ENCODE data around the gene SPAG9.

The SPAG9 gene

GRCh38 chr17:50935221-50935995, 185.3 kb downstream of the SPAG9 start:
- DNase-seq: no peak

GRCh38 chr17:50934672-50935220, 185.9 kb downstream of the SPAG9 start:
- no peak for DNase-seq

DNA sequence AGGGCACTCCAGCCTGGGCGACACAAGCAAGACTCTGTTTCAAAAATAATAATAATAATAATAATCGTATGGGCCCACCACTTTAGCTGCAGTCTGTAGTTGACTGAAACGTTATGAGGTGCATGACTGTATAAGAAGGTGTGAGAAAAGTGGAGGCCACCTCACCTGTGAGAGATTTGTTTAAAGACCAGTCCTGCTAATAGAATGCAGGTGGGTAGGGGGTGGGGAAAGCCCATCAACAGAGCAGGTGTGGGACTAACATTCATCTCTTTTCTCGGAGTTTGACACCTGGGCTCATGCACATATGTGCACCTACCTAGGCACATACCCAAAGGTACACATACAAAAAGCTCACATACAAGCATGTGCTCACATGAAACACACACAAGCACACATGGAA, 186.5 kb downstream of the SPAG9 start:
- DNase-seq: no peak

DNA sequence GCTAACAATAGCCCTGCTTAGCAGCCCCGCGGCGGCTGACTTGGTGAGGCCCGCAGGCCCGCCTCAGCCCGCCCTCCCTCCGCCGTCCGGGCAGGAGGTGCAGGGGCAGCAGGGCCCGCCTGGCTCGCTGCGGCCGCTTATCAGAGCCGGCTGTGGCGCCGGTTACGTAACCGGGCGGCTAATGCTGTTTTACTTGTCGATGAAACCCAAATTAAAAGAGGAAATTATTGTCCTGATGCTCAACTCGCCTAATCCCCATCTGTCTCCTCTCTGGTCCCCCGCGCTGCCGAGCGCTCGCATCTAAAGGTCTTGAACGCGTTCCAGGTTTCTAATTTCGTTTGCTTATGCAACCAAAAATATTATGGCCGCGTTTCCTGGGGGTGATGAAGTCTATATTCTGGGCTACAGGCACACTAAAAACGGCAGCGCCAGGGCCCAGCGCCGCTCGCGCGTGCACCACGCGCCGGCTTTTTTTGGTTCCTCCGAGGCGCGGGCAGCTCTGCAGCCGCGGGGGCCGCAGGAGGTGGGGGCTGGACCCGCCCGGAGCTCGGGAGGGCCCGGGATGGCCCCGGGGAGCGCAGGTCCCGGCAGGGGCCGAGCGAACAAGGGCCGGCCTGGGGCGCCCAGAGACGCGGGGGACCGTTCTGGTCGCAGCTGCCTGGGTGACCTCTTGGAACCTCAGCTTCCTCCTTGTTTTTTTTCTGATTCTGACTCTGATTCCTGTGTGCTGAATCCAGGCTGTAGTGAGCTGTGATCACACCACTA, 189.3 kb downstream of the SPAG9 start:
- DNase-seq: no peak

- DNase-seq: no peak
Measured at GRCh38 chr17:50928646-50929045, 192.0 kb downstream of the SPAG9 start.

DNA sequence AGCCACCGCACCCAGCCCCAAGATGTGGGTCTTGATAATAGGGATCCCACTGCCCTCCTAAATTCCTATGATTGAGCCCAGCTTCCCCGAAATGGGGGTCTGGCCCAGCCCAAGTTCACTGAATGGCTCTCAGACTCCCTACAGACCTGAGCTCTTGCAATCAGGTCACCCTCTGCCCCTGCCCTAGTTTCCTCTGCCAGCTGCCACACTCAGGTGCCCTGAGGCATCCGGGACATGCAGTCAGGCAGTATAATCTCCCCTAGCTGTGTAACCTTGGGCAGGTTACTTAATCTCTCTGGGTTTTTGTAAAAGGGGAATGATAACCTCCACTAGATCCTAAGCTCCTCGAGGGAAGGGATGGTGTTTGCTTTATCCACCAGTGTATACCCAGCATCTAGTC, 193.4 kb downstream of the SPAG9 start:
- no peak for DNase-seq

GRCh38 chr17:50926523-50926922, 194.1 kb downstream of the SPAG9 start:
- DNase-seq: no peak

DNA sequence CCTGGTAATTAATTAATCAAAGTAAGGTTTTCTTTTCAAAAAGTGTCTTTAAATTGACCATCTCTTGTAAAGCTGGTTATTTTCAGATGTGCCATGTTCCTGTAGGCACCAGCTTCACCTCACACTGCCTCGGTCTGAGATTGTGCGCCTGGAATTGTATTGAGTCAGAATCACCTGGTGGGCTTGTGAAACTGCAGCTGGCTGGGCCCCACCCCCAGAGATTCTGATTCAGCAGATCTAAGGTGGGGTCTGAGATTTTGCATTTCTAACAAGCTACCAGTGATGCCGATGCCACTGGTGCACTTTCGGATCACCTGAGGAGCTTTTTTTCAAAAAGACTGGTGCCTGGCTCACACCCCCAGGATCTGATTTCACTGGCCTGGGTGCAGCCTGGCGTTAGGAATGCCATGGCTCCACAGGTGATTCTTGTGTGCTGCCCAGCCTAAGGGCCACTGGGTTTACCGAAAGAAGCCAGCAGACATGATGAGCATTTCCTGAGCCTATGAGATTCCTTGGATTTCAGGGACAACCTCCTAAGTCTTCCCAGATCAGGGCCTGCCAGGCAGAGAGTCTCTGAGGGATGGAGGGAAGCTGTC, 195.3 kb downstream of the SPAG9 start:
- no peak for DNase-seq

- no peak for DNase-seq
Measured at GRCh38 chr17:50924800-50925199, 195.9 kb downstream of the SPAG9 start.

DNA sequence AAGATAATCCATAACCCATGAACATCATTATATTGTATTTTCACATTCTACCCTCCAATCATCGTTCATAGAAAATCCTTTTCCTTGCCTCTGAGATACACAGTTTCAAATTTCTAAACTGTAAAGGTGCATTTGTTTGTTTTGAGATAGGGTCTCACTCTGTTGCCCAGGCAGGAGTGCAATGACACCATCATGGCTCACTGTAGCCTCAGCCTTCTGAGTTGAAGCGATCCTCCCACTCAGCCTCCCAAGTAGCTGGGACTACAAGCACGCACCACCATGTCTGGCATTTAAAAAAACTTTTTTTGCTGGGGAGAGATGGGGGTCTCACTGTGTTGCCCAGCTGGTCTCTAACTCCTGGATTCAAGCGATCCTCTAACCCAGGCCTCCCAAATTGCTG, 196.4 kb downstream of the SPAG9 start:
- no peak for DNase-seq

GRCh38 chr17:50923611-50924010, 197.1 kb downstream of the SPAG9 start:
- DNase-seq: no peak

GRCh38 chr17:50922721-50923405, 197.8 kb downstream of the SPAG9 start:
- DNase-seq: no peak

DNA sequence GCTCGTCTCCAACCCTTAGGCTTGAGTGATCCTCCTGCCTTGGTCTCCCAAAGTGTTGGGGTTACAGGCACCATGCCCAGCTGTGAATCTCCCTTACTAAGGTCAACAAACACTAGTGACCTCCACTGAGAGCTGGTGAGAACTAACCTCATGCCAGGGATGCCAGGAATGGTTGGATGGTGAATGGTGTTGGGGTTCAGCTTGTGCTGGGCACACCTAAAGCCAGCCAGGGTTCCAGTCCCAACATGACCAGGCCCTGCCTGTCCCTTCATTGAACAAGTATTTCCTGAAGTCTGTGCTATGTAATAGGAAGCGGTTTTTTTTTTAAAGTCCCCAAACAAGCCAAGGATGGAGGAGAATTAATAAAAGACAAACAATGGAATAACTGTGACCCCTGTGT, 198.6 kb downstream of the SPAG9 start:
- DNase-seq: no peak

DNA sequence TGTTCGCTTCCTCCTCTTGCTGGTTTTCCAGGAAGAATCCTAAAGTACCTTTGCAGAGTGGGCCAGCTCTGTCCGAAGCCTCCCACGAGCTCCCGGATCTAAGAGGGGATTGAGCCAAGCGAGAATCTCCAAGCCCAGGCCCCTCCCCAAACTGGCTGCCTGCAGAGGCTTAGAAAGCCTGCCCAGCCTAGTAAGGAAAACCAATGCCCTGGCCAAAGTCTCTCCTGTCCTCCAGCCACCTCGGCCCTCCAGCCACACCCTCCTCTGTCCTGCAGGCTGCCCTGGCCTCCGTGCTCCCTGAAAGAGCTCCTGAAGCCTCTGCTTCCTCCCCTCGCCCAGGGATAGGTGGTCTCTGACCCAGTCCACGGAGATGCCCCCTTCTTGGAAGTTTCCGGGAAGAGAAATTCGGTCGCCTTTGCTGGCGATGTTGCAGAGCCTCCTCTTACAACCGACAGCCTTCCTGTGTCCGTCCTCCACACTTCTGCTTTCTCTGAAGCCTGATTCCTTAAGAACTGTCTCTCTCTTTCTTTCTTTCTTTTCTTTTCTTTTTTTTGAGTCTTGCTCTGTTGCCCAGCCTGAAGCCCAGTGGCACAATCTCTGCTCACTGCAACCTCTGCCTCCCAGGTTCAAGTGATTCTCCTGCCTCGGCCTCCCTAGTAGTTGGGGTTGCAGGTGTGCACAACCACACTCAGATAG, 199.6 kb downstream of the SPAG9 start:
- no peak for DNase-seq

DNA sequence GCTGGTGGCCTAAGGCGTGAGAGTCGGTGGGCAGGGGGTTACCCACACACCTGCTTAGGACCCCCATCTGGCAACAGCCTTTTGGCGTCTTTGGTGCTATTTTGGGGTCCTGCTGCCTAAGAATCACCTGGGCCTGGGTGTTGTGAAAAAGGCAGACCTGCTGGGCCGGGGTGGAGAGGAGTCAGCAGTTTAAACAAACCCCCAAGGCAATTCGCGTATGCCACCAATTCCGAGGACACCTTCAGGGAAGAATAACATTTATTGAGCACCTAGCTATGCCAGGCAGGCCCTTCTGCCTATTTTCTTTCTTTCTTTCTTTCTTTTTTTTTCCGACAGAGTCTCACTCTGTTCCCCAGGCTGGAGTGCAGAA, 200.6 kb downstream of the SPAG9 start:
- no peak for DNase-seq

DNA sequence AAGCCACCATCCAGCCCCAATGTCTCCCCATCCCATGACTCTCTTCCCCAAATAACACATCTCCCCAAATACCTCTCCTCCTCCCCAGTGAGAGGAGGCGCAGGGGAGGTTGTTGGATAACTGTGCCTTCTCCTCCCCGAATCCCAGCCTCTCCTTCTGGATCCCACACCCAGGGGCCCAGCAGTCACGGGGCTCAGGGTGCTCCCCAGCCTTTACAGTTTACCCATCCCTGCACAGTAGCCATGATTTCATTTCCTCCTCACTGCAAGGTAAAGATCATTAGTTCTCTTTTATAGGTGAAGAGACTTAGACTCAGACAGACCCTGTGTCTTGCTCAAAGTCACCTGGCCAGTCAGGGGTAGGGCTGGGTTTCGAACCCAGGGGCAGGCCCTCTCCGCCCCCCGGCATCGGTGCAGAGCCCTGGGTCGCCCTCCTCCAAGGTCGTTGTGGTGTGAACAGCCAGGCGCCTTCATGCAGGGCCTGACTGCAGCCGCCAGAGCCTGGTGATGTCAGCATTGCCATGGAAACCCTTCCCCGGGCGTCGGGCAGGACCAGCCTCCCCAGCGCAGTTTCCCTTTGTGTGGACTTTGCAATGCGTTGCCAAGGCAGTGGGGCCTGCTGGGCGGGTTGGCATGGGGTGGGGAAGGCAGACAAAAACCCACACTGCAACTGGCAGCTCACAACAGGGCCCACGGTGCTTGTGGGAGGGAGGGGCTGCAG, 201.2 kb downstream of the SPAG9 start:
- DNase-seq: no peak

- no peak for DNase-seq
Measured at GRCh38 chr17:50918933-50919296, 201.8 kb downstream of the SPAG9 start.

- no peak for DNase-seq
Measured at GRCh38 chr17:50918071-50918932, 202.4 kb downstream of the SPAG9 start.

DNA sequence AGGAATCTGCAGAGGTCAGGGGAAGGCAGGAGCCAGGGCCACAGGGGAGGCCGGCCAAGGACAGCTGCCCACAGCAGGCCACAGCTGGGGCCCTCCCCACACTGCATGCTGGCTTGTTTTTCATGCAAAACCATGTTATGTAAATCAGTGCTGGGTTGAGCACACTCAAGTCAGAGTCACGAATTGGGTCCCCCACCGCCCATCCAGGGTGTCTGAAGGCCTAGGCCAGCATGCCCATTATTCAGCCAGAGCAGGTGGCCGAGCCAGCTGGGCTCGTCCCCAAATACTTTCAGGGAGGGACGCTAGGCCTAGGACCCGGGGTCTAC, 203.3 kb downstream of the SPAG9 start:
- DNase-seq: no peak

GRCh38 chr17:50916708-50917417, 203.8 kb downstream of the SPAG9 start:
- no peak for DNase-seq
